ENCODE data around the gene PRPF6. TPM values are rescaled to one million over a fixed set of nuclear protein-coding genes. Genes with fewer than 3 reads are reported as not detected.

Gene PRPF6
- total RNA-seq, 1 donor from 2014 or later: 39.7 TPM

DNA sequence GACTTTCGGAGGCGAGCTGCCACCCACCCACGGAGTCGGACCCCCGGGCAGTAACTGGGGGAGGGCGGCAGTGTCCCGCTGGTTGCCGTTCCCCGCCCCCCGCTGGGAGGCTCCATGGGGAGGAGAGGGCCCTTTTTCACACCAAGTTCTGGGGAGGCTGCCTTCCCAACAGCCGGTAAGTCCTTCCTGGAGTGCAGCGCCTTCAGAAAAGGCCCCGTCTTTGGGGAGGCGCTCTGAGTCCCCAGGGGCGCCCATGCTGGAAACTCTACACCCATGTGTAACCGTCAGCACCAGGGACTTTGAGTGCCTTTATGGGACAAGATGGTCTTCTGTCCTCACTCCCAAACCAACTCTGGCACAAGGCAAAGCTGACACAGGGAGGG, 68.9 kb downstream of the PRPF6 start:
- no peak for ATAC-seq

DNA sequence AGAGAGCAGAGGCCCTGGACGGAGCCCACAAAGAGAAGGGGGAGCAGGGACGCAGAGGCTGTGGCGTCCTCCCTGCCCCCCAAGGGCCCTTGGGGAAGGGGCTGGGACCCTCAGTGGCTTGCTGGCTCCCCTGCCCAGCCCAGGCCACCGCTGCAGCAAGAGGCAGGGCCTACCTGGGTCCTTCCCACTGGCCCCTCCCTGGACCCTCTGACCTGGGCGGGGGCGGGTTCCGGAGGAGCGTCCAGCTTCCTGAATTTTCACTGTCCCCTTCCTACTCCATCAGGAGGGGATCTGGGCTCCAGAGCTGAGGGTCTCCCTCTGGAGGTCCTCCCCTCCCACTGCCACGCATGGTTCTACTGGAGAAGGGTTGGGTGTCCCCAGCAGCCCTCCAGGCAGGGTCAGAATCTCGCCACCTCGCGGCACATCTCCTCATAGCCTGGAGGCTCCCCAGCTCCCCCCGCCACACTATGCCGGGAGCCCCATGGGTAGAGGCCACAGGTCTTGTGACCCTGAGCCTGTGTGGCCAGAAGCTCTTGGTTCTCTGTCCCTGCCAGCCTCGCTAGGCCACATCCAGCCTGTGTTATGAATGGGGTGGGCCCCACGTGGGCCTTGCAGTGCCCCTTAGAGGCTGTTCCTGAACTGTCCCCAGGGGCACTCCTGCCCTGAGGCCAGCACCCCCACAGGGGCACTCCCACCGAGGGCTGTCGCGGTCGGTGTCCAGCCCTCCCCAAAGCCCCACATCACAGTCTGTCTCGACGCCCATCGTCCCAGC, 69.5 kb downstream of the PRPF6 start:
- no peak for ATAC-seq

DNA sequence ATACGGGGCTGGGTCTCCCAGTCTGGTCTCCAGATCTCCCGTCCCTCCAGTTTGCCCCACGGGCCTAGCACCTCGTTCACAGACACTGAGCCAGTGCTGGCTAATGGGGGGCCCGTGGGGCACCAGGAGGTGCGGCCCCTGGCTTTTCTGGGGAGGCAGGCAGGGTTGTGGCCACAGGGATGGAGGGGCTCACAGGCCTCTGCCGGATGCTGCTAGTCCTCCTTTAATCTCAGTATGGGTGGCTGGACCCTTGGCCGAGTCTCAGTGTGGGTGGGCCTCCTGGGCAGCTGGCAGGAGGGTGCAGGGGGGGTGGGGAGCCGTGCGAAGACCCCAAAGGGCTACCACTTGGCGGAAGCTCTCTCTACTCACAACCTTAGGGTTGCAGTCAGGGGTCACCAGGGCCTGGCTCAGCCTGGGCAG, 70.1 kb downstream of the PRPF6 start:
- ATAC-seq: no peak

GRCh38 chr20:64051561-64052325, 70.8 kb downstream of the PRPF6 start:
- ATAC-seq: peak; percentile 34

DNA sequence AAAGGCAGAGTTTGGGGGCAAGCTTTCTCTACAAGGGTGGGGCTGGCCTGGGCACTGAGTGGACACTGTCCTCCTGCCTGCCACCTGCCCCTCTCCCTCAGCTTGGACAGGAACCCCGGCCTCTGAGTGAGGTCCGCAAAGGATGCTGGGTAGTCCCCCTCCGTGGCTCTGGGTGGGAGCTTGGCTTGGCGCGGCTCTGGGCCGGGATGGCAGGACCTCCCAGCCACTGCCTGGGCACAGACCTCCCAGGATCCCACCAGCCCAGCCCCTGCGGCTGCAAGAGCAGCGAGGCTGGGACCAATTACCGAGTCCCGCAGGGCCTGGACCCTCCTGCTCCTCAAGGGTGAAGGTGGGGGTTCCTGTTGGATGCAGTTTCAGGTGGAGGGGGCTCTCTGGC, 71.4 kb downstream of the PRPF6 start:
- ATAC-seq: no peak

DNA sequence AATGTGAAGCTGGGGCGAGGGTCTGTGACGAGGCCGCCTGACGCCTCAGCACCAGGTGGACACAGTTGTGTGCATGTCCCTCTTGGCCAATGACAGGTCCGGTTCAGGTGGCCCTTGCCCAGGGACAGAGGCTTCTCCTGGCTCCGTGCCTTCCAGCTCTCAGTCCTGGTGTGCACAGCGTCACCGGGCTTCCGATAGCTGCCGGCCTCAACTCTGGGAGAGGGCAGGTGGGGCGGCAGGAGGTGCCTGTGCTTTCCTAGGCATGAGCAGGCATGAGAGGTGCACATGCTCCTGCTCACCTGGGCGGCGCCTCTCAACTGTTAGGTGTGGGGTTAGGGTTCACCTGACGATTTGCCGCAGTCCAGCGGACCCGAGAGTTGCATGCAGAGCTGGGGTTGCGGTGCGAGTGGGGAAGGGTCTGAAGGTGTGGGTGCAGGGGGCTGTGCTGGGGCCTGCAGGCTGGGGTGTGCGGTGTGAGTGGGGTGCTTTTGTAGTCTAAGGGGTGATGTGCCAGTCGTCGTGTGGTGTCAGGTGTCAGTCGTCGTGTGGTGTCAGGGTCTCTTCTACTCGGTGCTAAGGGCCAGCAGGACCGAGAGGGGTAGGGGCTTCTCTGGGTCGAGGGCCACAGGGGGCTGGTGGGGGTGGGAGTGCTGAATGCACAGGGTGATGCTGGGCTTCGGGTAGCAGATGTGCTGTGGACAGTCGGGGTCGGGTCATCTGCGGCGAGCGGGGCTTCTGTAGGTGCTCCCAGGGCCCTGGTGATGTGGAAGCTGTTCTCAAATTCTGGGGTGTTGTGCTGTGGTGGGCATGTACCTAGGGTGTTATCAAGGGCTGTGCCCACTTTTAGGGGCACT, 72.3 kb downstream of the PRPF6 start:
- peak; percentile 31 for ATAC-seq

DNA sequence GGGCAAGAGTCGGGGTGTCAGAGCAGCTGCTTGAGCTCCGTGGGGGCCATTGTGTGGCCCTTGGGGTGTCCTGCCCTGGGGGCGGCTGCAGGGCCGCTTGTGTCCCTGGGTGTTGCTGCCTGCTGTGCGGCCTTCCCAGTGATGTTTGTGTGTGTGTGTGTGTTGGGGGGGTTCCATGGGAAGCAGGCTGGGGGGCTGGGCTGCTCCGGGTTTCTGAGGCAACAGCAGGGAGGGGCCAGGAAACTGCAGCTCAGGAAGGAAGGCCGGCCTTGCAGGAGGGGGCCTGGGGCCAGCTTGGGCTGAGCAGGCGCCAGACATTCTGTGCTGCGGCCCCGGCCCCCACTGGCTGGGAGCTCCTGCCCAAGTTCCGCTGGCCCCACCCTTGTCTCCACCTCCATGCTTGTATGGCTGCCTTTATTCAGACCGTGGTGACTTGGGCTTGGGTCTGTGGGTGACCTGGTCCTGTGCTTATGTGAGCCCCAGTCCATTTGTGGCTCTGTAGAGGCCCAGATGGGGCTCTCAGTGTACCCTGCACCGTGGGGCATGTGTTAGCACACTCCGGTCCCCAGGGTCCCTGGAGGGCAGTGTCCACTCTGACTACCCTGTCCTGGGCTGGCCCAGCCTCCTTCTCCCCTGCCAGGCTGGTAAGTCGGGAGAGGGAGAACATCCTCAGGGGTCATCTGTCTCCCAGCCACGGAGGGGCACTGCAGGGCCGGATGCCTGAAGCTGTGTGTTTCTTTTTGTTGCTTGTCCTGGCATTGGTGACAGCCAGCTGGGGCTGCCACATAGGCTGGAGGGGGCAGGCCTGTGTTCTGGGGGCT, 73.1 kb downstream of the PRPF6 start:
- ATAC-seq: peak; percentile 12

DNA sequence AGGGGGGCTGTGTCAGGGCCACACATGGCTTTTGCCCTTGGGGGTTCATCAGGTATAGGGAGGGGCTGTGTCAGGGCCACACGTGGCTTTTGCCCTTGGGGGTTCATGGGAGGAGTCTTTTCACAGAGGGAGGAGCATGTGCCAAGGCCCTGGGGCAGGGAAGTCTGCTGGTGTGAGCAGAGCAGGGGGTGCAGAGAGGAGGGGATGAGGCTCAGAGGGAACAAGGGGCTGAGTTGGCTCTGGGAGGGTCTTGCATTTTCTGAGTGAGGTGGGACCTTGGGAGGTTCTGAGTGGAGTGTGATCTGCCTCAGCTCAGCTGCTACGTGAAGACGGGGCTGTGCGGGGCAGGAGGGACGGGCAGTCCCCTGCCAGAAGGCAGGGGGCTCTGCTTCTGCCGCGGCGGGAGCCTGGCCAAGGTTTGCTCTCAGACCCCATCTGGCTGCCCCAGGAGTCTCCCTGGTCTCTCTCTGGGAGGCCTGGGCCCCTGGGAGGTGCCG, 74.5 kb downstream of the PRPF6 start:
- ATAC-seq: no peak

DNA sequence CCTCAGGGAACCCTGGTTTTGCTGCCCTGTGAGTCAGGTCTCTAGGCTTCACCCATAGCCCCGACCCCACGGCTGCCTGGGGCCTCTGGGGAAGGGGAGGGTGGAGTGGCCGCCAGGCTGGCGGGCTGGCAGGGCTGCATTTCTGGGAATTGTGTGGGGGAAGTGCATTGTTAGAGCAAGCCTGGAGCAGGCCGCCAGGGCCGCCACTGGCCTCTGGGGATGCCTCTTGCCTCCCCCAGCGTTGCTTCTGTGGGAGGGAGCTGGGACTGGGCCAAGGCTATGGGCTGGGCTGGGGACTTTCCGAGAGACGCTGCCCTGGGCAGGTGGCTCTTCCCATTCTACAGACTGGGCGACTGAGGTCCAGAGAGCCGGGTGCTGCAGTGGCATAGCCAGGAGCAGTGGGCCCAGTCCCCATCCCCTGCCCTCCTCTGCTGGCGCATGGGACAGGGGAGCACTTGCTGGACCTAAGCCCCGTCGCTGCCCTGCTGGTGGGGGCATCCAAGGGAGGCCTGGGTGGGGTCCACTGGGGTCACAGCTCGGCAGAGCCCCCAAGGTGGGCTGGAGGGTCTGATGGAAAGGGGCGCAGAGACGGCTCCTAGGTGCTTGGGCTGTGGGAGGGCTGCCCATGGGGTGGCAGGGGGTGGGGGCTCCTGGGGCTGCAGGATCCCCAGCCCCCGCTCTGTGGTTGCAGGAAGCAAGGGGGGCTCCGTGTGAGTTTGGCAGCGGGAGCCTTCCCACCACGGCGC, 75.1 kb downstream of the PRPF6 start:
- ATAC-seq: no peak

DNA sequence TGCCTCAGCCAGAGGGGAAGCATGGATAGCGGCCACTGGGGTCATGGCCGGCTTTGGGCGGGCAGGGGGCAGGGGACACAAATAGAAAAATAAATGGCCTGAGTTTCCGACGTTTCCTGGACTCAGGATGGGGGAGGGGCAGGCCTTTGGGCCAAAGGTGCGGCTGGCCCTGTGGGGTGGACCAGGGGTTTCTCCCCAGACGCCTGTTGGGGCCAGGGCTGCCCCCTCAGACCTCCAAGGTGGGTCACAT, 75.6 kb downstream of the PRPF6 start:
- no peak for ATAC-seq

GRCh38 chr20:64056889-64057627, 76.1 kb downstream of the PRPF6 start:
- ATAC-seq: no peak

- ATAC-seq: peak; percentile 52
Measured at GRCh38 chr20:64057628-64058498, 76.9 kb downstream of the PRPF6 start.

DNA sequence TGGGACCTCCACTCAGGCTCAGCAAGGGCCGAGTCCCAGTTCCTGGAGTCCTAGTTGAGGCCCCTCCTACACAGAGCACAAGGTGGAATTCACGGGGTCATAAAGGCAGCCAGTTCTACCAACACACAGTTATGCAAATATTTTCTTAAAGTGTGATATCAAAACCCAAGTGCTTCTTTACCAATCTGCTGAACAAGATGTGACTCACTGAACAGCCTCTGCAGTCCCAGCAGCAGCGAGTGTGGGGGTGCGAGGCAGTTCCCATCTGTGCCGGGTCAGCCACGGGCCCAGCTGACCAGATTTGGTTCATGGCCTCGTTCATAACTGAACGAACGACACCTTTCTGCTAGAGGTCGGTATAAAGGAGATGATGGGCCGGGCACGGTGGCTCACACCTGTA, 77.6 kb downstream of the PRPF6 start:
- no peak for ATAC-seq

GRCh38 chr20:64062276-64062595, 81.3 kb downstream of the PRPF6 start:
- no peak for ATAC-seq

DNA sequence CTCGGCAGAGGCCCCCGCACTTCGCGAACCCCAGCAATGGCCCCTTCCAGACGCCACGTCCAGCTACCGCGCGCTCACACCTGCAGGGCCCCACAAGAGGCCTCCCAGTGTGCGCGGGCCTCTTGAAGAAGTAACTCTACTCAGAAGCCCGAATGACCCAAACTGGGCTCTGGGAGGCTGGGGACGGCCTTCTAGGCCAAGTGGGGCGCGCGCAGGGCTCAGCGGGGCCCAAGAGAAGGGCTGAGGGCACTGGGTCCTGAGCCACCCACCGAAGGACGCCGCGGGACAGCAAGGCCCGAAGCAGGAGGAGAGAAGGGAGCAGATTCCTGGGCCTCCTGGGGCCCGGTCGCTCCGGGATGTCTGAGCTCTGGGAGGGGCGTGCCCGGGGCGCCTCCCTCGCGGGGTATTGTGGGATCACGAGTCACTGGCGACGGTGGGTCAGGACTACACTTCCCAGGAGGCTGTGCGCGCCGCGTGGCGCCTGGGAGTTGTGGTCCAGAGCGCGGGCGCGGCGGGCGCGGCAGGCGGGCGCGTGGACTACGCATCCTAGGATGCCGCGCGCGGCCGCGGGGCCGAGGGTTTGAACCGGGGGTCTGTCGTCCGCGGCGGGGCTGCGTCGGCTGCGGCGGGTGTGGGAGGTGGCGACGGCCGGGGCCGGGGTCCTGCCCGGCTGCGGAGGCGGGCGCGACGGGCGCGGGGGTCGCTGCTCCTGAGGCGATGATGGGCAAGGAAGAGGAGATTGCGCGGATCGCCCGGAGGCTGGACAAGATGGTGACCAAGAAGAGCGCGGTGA, 81.9 kb downstream of the PRPF6 start, which contains the start of gene TCEA2:
Gene TCEA2, plus strand, starts transcription at position 603 of the 793 bp plus-strand sequence. Its CDS starts 115 bp downstream, at position 718.
- ATAC-seq: peak; percentile 91

DNA sequence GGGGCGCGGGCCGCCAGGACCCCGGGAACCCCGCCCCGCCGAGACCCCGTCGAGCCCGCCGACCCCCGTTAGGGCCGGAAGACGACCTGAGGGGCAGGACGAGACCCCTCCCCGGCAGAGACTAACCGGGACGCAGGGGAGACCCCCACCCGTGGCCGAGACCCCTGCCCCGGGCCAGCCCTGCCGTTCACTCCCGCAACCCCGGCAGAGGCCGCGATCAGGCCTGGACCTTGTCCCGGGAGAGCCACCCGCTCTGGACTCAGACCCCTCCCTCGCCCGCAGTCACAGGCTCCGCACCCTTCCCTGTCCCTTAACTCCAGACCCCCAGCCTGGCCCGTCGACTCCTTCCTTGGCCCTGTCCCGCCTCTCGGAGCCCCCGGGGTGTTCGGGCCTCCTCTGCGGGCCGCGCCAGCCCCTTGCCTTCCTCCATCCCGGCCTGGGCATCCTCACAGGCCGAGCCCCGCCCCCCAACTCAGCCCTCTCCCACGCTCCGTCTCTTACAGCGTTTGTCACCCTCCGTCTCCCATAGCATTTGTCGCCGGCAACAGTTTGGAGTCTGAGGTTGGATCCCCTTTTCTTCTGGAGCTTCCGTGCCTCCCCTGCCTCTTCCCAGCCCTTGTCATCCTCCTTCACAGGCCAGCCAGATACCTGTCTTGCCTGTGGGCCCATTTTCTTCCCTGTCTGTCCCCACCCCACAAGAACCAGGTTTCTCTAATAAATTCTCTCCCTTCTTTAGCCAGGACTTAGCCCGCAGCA, 82.6 kb downstream of the PRPF6 start:
- ATAC-seq: peak; percentile 2

DNA sequence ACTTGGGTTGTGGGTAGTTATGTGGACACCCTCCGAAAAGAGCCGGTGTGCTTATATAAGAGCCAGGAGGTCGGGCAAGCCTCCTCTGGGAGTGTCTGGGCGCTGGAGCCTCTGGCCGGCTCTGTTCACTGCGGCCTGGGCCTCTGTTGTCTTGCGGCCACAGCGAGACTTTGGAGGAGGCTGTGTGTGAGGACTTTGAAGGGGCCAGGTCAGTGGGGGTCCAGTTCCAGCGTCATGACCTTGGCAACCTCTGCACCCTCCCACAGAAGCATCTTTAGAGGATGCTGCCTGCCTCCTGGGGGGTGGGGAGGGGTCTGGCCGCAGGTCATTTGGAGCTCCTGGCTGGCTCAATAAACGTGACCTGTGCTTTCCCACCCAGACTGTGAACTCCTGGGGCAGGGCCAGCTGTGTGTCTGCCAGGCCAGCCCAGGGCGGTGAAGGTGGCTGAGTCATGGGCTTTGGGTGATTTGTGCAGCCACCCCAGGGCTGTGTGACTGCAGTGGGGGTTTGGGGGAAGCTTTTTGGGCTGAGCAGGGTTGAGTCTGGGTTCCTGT, 83.3 kb downstream of the PRPF6 start:
- peak; percentile 24 for ATAC-seq

All from esophagus mucosa (tissue), 1 donor.